Fibroblast of lung (primary cell): ENCODE measurements around the gene DEFB118.

Source experiments
- CTCF ChIP-seq, 2 donors: IDR thresholded peaks in 1 of 2; conservative IDR thresholded peaks in 1 of 2; 1 replicate in 1 of 2; 2 replicates in 1 of 2; pipeline ENCODE4 v1.5.1; 2011 to 2012; ENCODE audit warnings: low read length in 2 of 2, control low read depth in 1 of 2, inconsistent platforms in 1 of 2, low read depth in 1 of 2, mild to moderate bottlenecking in 1 of 2
- EZH2 ChIP-seq: IDR thresholded peaks from 2 replicates; pipeline ENCODE4 v1.5.1; 2012; ENCODE audit warnings: low read length, control low read depth, mild to moderate bottlenecking; ENCODE audit errors: missing control alignments

GRCh38 chr20:31418307-31418706, 49.9 kb downstream of the DEFB118 start:
- TF ChIP-seq CTCF (conservative IDR thresholded peaks at IDR 0.05 in 1 of 2, IDR thresholded peaks at IDR 0.05 in 1 of 2; ENCODE audit: low read depth in 1 of 2, low read length in 2 of 2): no peak
- TF ChIP-seq EZH2: no peak
